AG20443 (cell line): ENCODE measurements around the gene FAM184B.
"Not testable (repeated sequence)": the region's sequence is repeated elsewhere in the genome, so short reads cannot be mapped to it uniquely, and the experiment has no call there.

Experiments used
- DNase-seq: peaks from one replicate; pipeline ENCODE4 v3.0.0; 2012; ENCODE audit warnings: low spot score, mixed read lengths

FAM184B gene

DNA sequence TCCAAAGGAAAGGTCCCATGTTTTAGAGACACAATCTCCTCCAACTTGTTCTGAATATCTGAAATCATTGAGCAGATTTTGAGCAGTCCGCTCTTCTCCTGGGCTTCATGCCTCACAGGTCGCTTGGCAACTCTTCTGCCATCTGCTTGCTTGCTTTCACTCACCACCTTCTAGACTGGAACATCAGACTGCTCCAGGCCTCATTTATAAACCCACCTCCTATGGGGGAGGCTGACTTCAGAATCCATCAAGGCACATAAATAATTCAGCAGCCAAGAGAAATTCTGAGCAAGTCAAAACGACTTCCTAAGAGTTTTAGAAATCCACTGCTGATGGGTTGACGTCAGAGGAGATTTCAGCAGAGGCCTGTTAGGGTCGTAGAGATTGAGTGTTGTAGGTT lies 64.1 kb downstream of the FAM184B start:
- DNase-seq = no peak

DNA sequence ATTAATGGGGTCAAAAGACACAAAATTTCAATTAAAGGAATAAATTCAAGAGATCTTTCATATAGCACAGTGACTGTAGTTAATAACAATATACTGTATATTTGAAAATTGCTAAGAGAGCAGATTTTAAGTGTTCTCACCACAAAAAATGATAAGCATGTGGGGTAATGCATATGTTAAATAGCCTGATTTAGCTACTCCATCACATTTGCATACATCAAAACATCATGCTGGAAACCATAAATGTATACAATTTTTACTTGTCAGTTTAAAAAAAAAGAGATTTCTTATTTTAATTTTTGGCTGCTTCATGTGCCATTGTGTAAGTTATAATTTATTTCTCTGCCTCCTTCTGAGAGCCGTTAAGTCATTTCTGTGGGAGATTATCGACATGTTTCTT lies 65.9 kb downstream of the FAM184B start:
- DNase-seq = no peak

DNA sequence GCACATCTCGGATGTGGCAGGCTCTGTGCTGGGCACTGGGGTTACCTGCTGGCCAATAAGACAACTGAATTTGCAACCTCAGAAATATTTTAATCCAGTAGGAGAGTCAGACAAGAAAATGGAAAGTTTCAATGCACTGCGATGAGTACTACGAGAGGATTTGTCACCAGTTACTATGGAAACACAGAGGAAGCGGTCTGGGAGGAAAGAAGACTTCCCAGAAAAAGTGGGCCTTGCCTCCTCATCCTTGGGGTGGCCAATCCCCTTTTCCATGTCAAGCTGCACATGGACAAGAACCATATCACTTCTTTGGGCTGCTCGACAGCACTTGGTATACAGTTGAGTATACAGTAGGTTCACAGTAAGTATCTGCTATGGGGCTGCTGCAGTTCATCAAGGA lies 67.6 kb downstream of the FAM184B start:
- no peak for DNase-seq

DNA sequence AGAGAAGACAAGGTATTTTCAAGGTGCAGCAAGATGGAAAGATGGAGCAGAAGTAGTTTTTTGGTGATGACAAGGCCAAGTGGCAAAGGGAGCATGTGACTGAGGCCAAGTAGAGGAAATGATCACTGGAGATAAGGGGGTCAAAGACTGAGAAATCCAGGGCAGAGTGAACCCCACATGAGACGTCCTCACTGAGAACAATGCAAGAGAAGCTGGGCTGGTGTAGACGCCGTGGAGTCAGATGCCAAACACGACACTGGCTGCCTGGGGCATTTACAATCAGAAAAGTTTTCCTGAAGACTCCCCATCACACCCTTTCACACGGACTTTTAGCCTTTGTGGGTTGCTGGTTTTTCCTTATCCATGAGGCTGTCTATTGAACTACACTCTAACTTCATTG lies 69.3 kb downstream of the FAM184B start:
- DNase-seq = no peak

DNA sequence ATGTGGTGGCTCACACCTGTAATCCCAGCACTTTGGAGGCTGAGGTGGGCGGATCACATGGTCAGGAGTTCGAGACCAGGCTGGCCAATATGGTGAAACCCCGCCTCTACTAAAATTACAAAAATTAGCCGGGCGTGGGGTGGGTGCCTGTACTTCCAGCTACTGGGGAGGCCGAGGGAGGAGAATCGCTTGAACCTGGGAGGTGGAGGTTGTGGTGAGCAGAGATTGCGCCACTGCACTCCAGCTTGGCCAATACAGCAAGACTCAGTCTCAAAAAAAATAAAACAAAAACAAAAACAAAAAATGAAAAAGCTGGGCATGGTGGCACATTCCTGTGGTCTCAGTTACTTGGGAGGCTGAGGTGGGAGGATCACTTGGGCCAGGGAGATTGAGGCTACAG lies 70.2 kb downstream of the FAM184B start:
- DNase-seq = not testable (repeated sequence)

DNA sequence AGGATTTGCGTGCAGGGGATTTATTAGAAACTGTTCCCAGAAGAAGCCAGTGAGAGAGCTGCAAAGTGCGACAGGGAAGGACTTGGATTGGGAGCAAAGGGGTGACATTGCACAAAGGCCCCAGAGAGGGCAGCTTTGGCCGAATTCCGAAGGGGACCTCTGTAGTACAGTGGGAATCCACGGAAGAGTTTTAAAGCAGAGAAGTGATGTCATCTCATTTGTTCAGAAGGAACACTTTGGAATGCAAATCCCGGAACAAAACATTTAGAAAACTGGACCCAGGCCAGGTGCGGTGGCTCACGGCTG lies 71.7 kb downstream of the FAM184B start:
- DNase-seq = no peak

DNA sequence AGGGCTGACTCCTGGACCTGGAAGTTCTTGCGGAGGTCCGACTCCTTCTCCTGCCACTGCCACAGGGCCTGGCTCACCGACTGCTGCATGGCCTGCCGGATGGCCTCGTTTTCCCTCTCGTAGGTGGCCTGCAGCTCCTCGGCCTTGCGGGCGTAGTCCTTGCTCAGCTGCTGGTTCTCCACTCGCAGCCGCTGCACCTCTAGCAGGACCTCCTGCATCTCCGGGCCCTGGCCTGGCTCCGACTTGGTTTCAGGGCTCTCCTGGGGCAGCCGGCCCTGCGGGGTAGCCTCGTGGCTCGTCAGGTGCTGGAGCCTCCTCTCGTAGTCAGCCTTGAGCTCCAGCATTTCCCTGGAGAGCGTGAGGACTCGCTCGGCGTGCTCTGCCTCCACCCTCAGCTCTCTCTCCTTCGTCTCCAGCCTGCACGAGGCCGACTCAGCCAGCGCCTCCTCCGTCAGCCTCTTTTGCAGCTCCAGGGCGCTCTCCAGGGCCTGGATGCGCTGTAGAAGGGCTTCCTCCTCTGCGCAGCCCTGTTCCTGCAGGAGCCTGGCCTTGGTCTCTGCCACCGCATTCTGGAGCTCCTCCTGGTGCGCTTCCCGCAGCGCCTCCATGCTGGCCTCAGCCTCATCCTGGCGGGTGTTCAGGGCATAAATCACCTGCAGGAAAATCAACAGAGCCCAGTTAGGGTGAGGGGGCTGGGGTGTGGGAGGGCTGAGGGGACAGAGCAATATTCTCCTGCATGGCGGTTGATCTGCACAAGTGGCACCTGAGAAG lies 72.2 kb downstream of the FAM184B start:
- DNase-seq = no peak

DNA sequence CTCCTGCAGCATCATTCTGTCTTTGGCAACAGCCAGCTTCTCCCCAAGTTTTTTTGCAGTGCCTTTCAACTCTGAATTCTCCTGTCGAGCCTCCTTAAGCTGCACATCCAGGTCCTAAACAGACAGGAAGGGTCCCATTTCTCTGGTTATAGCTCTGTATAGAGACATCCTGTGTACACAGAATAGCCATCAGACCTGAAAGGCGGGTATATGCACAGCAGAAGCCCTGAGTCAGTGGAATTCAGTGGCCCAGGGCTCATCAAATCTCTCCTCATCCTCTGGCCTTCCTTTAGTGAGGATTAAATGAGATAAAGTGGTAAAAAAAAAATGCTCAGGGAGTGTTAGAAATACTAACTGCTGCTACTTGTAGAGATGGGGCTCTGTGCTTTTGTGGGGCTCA lies 73.8 kb downstream of the FAM184B start:
- no peak for DNase-seq

DNA sequence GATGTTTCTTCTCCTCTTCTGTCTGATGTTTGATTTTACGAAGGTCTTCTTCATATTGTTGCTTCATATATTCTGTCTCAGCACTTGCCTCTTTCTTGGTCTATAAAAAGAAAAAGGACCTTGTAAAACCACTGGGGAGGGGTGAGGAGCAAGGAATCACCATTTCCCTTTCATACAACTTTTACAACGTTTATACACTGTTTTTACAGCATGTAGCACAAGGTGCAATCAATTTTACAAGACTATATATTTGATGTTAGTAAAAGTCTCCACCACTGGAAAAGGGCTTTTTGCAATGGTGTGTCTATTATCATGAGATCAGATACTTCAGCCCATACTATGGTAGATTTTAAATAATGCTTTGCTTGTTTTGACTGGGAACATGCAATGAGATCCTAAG lies 76.3 kb downstream of the FAM184B start:
- no peak for DNase-seq

DNA sequence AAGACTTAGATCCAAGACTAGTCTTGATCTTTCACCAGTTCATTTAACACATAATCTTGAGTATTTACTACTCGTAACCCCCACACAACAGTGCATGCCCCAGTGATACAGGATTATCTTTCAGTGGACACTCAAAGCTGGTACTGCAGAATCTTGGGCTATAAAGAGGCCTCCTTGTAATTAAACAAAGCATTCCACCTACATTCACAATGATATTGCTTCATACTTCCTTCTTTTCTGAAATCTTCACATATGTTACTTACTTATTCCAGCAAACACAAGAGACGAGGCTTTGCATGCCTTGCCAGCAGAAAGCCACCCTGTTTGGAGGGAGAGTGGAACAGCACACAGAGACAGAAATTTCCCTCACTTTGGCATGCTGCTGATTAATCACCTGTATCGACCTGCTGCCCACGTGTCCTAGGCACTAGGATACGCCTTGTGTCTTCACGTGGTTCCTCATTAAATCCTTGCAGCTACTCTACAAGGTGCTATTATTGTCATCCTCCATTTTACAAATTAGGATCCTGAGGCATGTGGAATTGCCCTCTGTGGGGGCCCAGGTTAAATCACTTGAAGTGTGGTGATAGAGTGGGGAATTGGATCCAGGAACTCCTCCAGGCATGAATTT lies 77.3 kb downstream of the FAM184B start:
- no peak for DNase-seq

DNA sequence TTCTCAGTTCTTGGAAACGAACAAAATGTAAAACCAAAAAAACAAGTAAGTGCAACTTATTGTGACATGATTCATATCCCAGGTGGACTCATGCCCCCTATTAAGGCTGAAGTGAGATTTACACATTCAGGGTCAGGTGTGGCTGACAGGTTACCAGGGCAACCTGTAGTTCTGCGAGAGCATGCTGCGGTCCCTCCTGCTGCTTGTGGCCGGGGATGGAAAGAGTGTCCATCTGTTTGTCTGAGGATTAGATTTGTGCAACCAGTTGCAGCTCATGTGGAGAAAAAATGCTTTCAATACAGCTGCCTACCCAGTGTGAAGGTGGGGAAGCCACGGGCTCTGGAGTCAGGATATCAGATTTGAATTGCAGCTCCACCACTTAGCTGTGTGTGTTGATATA lies 78.8 kb downstream of the FAM184B start:
- no peak for DNase-seq

DNA sequence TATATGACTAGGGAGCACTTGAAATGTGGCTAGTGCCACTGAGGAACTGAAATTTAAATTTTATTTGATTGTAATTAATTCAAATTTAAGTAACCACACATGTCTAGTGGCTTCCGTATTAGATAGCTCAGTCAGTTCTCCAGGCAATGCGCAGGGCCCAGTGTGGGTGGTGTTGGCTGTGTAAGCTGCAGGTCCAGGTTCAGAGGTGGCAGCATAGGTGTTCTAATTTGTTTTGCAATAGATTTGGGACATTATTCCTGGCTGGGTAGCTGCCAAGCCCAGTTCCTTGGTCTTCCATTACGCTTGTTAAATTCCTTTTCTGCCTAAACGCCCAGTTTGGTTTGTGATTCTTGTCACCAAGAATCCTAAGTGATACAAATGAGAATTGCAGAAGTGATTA lies 79.5 kb downstream of the FAM184B start:
- DNase-seq = no peak

DNA sequence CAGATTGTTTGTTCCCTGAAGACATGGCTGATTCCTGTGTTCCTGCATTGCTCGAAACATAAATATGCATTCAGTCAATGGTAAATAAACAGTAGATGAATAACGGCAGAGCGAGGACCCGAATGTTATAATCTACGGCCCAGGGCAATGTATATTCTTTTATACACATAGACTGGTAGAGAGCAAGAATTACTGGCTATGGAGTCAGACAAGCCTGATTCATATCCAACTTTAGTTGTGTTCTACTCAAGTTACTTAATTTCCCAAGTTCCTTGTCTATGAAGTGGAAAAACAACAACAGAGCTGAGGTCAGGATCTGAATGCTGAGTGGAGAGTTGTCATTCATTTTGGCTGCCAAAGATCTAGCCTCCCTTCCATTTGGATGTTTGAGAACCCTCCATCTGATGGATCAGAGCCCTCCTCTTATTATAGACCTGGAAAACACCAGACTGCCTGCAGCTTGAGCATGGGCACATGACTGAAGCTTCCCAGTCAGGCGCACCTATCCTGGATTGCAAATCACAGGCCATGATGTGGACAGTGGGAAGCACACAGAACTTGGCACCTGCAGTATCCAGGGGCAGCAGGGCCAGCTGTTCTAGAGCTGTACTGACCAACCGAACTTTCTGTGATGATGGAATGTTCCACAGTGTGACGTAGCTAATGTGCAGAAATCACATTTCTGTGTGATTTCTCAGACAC lies 80.1 kb downstream of the FAM184B start:
- DNase-seq = no peak

DNA sequence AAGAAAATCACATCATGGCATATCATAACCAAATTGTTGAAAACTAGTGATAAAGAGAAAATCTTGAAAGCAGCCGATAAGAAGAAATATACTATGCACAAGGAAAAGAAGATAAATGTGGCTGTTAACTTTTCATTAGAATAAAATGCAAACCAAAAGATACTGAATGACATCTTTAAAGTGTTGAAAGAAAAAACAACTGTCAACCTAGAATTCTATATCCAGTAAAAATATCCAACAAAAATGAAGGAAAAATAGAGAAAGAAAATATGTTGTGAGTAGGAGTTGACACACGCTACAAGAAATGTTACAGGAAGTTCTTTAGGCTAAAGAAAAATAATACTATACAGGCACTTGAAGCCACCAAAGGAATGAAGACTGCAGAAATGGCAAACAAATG lies 82.0 kb downstream of the FAM184B start:
- DNase-seq = no peak

DNA sequence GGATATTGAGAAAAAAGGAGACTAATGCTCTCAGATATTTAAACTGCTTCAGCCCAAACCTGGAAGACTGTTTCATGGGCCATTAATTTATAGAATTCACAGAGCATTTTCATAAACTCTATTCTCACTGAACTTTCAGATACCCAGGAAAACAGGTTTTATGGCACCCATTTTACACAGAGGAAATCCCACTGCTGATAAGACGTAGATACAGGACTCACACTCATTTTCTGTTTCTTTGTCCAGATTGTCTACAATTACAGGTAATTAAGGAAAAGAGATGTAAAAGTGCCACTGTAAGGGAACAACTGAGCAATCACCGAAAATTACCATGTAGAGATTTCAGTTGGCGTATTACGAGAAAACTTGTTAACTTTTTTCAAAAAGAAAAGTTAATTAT lies 83.3 kb downstream of the FAM184B start:
- no peak for DNase-seq

DNA sequence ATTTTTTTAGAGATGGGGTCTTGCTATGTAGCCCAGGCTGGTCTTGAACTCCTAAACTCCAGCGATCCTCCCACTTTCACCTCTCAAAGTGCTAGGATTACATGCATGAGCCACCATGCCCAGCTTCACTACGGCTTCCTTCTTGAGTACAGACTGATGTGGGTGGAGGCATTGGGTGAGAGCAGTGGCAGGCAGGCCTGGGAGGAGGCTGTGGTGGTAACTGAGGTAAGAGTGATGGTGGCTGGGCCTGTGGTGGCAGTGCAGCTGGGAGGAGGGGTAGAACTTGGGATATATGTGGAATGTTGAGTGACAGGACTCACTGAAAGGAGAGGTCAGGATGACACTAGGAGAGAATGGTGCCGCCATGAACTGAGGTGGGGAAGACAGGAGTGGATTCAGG lies 86.1 kb downstream of the FAM184B start:
- no peak for DNase-seq

DNA sequence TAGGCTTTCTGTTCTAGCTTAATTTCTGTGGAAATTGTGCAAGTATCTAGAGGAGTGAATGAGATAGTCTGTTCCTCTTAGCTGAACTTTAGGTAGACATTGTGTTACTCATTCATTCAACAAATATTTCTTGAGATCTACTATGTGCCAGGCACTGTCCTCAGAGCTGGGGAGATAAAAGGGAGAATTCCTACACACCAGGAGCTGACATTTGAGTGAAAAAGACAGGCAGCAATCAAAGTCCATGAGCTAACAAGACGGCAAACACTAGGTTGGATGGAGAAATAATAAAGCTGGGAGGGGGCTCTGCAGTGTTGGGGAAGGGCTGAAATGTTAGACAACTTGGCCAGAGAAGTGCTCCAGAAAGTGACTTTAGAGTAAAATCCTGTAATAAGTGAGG lies 86.9 kb downstream of the FAM184B start:
- no peak for DNase-seq

DNA sequence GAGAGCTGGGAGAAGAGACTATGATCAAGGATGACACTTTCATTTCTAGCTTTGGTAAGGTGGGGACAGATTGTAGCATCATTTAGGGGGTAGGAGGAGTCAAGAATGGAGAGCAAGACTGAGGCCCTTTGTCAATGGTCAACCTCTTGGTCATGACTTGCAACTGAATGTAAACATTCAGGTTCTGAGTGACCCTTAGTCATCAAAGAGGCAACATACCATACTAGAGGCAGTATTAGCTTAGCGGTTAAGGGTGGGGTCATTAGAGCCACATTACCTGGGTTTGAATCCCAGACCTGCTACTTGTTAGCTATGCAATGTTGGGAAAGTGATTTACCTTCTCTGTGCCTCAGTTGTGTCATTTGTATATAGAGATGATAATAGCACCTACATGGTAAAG lies 90.5 kb downstream of the FAM184B start:
- no peak for DNase-seq

DNA sequence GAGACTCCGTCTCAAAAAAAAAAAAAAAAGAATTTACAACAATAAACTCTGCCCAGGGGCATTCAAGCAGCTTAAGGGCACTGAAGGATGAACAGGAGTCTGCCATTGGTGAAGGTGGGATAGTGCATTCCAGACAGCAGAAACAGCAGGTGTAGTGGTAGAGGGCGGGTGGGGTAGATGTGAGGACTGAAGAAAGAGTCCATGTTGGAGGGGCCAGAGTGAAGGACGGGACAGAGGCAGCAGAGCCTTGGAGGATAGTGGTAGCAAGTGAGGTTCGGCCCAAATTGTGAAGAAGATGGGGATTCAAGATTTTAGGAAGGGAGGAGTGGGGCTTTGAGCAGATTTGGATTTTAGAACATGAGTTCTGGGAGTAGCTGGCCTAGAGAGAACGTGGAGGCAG lies 91.3 kb downstream of the FAM184B start:
- no peak for DNase-seq

DNA sequence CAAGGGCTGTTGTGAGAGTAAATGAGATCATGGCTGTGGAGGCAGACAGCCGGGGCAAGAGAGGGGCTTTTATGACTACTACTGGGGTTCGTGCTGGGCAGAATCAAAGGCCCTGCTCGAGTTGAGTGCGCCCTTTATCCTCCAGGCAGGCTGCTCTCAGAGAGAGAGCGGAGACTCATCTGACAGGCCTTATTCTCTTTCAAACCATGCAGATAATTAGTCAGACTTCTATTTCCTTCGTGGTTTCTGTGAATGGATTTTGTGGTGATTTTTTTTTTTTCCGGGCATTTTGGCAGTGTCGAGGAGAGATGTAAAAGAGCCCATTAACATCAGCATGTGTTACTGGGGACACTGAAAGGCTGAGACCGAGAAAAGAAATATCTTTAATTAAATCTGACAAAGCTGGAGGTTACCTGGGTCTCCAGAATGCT lies 93.4 kb downstream of the FAM184B start:
- peak; percentile 14 for DNase-seq

DNA sequence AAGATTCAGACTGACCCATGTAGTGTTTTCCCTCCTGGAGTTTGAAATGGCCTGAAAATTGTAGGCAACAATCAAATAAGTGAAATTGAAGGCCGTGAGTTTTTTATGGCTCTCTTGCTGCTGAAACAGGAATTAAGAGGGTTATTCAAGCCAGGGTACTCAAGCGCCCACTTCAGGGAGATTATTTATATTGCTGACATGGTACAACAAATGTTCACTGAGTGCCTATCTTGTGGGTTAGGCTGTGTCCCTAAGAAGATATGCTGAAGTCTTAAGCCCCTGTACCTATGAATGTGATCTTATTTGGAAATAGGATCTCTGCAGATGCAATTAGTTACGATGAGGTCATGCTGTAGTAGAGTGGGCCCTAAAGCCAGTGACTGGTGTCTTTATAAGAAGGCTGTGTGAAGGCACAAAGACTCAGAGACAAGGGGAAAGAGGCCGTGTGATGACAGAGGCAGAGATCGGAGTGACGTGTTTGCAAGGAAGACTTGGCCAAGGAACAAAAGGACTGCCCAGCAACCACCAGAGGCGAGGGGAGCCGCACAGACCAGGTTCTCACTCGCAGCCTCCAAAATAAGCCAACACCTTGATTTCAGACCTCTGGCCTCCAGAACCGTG lies 94.1 kb downstream of the FAM184B start:
- peak; percentile 2 for DNase-seq

DNA sequence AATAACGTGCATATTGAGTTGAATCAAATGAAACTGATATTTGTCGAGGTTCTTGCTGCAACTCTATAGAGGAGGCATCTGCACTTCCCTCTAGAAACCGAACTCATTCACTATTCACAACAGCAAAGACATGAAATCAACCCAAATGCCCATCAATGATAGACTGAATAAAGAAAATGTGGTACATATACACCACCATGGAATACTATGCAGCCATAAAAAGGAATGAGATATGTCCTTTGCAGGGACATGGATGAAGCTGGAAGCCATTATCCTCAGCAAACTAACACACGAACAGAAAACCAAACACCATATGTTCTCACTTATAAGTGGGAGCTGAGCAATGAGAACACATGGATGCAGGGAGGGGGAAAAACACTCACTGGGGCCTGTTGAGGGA lies 96.8 kb downstream of the FAM184B start:
- DNase-seq = not testable (repeated sequence)

DNA sequence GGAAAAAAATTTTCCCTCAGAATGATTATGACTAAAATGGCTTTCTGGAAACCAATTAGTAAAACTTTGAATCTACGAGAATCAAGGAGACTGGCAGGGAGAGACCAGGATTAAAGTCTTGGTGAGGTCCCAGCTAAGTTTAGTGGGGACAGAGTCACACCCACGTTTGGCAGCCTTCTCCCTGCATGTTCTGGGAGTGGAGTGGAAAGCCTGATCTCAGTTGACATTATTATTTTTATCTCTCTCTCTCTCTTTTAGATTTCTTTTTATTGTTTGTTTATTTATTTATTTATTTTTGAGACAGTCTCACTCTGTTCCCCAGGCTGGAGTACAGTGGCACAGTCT lies 99.2 kb downstream of the FAM184B start:
- DNase-seq = no peak
